GM18511 (cell line): ENCODE measurements around the gene EGFR.
A peak's percentile ranks its signal among the peaks of the same experiment; 100 is the strongest.

Experiments
- ATAC-seq: cut with Tn5 transposase; IDR thresholded peaks from one replicate; pipeline ENCODE4 v1.9.1; 2021; ENCODE audit warnings: mild to moderate bottlenecking, moderate library complexity; ENCODE audit not compliant: unreplicated experiment

The EGFR gene

DNA sequence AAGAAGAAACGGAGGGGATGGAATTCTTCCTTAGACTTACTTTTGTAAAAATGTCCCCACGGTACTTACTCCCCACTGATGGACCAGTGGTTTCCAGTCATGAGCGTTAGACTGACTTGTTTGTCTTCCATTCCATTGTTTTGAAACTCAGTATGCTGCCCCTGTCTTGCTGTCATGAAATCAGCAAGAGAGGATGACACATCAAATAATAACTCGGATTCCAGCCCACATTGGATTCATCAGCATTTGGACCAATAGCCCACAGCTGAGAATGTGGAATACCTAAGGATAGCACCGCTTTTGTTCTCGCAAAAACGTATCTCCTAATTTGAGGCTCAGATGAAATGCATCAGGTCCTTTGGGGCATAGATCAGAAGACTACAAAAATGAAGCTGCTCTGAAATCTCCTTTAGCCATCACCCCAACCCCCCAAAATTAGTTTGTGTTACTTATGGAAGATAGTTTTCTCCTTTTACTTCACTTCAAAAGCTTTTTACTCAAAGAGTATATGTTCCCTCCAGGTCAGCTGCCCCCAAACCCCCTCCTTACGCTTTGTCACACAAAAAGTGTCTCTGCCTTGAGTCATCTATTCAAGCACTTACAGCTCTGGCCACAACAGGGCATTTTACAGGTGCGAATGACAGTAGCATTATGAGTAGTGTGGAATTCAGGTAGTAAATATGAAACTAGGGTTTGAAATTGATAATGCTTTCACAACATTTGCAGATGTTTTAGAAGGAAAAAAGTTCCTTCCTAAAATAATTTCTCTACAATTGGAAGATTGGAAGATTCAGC is 187.6 kb downstream of the EGFR start:
- ATAC-seq = peak; percentile 68

DNA sequence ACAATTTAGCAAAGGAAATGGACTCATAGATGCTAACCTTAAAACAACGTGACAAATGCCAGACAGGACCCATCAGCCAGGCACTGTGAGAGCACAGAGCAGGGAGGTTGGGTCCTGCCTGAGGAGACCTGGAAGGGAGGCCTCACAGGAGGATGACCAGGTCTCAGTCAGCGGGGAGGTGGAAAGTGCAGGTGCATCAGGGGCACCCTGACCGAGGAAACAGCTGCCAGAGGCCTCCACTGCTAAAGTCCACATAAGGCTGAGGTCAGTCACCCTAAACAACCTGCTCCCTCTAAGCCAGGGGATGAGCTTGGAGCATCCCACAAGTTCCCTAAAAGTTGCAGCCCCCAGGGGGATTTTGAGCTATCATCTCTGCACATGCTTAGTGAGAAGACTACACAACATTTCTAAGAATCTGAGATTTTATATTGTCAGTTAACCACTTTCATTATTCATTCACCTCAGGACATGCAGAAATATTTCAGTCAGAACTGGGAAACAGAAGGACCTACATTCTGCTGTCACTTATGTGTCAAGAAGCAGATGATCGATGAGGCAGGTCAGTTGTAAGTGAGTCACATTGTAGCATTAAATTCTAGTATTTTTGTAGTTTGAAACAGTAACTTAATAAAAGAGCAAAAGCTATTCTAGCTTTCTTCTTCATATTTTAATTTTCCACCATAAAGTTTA is 188.8 kb downstream of the EGFR start:
- ATAC-seq = no peak

DNA sequence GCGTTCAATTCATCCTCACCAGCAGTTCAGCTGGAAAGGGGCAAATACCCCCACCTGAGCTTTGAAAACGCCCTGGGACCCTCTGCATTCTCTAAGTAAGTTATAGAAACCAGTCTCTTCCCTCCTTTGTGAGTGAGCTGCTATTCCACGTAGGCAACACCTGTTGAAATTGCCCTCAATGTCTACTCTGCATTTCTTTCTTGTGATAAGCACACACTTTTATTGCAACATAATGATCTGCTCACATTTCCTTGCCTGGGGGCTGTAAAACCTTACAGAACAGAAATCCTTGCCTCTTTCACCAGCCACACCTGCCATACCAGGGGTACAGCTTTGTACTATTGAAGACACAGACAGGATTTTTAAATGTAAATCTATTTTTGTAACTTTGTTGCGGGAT is 190.5 kb downstream of the EGFR start:
- no peak for ATAC-seq

DNA sequence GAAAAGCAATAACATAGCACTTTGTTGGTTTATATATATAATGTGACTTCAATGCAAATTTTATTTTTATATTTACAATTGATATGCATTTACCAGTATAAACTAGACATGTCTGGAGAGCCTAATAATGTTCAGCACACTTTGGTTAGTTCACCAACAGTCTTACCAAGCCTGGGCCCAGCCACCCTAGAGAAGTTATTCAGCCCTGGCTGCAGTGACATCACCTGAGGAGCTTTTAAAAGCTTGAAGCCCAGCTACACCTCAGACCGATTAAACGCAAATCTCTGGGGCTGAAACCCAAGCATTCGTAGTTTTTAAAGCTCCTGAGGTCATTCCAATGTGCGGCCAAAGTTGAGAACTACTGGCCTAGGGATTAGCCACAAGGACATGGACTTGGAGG is 191.4 kb downstream of the EGFR start:
- no peak for ATAC-seq

DNA sequence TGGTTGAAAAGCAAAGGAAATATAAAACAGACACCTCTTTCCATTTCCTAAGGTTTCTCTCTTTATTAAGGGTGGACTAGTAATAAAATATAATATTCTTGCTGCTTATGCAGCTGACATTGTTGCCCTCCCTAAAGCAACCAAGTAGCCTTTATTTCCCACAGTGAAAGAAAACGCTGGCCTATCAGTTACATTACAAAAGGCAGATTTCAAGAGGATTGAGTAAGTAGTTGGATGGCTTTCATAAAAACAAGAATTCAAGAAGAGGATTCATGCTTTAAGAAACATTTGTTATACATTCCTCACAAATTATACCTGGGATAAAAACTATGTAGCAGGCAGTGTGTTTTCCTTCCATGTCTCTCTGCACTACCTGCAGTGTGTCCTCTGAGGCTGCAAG is 191.9 kb downstream of the EGFR start:
- ATAC-seq = no peak

DNA sequence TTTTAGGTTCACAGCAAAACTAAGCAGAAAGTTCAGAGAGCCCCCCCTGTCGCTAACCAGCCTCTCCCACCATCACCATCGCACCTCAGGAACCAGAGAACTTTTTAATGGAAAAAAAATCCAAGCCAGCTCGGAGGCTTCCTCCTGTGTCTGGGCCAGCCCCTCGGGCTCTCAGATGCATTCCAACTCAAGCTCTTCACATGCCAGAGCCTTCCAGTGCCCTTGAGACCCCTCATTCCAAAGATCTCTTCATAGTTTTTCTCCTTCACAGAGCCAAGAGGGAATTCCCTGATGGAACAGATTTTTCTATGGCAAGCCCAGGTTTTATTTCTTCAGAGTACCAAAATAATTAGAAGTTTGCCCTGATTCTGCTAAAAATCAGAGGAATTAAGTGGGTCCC is 192.9 kb downstream of the EGFR start:
- no peak for ATAC-seq

DNA sequence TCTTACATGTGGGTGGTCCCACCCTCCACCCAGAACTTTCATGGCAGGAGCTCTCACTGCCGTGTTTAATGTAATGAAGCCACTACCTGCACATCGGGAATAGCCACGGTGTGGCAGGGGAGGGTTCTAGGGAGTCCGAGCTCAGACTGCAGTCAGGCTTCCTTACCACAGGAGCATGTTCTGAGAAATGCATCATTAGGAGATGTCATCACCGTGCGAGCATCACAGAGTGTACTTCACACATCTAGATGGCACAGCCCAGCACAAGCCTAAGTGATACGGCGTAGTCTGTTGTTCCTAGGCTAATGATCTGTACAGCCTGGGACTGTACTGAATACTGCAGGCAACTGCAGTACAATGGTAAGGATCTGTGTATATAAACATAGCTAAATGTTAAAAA is 193.4 kb downstream of the EGFR start:
- ATAC-seq = no peak

DNA sequence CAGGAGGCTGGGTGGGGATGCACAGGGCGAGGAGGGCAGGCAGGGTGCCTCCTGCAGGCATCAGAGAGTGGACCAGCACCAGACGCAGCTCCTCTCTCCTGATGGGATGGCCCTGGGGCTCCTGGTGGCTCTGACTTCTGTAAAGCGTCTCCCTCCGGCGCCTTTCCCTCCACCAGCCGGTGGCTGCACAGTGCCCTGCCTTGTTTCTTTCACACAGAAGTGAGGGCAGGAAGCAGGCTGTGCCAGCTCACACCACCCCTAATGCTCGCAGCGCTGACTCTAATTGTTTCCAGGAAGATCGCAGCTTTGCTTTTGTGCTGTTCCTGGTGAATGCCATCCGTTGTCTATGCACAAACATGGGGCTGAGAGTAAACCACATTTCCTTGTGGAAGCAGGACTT is 194.0 kb downstream of the EGFR start:
- no peak for ATAC-seq

DNA sequence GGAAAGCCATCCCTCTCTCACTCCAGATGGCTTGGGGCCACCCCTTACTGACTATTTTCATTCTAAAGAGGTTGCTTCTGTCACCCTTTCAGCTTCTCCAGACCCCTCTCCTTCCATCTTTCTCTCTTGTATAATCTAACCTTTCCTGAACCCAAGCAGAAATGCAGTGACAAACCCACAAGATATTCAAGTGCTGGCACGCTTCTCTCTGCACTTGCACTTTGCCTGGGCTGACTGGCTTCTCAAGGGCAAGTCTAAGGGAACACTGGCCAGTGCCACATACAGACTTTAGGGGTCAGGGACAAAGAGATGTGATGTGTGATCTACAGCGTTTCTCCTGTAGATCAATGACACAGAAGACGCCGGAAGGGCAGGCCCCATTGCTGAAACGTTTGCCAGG is 195.9 kb downstream of the EGFR start:
- no peak for ATAC-seq

DNA sequence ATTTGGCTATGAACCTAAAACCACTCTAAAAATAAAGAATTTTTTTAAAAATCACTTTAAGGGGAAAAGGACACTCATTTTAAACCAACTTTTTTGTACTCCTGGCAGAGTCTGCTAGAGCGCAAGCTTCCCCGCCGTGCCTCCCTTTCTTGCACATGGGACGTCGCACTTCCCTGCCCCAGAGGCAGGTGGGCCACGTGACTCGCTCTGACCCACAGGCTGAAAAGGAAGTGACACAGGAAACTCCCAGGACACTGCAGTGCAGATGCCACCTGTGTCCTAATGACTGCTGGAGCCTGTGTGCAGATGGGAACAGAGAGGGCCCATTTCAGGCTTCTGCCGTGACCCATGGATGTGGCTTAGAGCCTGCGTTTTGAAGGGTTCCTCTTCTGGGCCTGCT is 204.2 kb downstream of the EGFR start:
- no peak for ATAC-seq

DNA sequence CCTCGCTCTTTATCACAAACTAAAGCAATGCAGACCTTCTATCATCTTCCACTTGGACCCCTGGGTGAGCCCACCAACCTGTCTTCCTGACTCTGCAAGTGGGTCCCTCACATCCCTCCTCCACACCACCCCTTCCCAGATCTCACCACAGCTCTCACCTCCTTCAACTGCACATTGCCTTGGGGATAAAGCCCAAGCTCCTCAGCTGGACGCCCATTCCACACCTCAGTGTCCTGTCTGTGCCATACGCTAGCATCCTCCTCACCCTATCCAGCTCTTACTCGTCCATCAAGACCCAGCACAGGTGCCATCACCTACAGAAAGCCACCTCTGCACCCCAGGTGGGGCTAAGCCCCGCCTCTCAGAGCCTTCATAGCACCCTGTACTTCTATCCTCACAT is 205.3 kb downstream of the EGFR start:
- no peak for ATAC-seq

DNA sequence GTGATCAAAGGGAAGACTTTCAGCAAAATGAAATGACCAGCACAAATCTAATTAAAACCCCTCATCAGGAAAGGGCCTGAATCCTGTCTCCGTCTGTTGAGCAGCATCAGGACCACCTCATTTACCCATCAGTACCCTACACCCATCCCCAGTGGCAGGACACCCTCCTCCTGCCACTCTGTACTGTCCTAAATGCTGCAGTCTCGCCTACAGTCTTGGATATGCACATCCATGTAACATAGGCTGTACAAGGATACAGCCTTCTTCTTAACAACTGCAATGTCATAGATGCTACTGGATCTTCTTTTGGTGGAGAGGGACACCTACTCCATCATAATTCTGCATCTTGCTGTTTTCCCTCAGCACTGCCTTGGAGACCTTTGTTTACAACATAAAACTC is 206.0 kb downstream of the EGFR start:
- no peak for ATAC-seq

DNA sequence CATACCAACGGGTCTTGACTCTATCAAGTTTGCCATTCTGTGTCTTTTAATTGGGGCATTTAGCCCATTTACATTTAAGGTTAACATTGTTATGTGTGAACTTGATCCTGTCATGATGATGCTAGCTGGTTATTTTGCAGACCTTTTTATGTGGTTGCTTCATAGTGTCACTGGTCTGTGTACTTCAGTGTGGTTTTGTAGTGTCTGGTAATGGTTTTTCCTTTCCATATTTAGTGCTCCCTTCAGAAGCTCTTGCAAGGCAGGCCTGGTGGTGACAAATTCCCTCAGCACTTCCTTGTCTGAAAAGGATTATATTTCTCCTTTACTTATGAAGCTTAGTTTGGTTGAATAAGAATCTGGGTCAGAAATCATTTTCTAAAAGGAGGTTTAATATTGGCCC is 211.2 kb downstream of the EGFR start:
- ATAC-seq = no peak

DNA sequence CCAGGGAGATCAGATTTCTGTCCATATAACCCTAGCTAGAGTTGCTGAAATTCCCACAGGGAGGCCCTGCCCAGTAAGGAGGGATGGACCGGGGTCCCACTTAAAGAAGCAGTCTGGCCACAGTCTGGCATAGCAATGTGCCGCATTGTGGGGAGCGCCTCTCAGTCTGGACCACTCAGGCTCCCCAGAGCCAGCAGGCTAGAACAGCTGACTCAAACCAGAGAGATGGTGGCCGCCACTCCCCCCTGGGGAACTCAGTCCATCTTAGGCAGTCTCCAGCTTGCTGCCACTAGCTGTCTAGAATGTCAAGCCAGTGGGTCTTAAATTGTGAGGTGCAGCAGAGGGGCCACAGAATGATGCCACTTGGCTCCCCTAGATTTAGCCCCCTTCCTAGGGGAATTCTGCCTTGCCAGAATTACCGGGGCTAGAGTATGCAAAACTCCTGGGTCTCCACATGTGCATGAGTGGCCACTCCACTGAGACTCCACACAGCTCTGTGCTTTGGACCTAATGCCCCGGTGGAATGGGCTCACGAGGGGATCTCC is 213.0 kb downstream of the EGFR start:
- no peak for ATAC-seq

DNA sequence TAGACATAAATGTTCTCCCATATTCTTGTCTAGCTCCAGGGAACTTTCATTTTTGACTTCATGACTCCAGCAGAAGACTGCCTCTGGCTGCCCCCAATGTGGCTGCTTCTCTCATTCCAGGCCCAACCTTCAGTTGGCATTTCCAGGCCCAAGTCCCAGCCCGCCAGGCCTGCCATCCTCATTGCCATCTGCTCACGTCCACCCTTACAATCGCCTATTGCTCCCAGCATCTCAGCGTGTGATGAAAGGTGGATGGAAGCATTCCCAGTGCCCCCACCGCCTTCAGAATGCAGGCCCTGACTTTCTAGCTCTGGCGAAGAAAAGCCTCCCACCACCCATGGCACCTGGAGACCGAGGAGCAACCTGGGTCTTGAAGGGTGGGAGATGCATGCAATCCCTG is 214.2 kb downstream of the EGFR start:
- no peak for ATAC-seq

DNA sequence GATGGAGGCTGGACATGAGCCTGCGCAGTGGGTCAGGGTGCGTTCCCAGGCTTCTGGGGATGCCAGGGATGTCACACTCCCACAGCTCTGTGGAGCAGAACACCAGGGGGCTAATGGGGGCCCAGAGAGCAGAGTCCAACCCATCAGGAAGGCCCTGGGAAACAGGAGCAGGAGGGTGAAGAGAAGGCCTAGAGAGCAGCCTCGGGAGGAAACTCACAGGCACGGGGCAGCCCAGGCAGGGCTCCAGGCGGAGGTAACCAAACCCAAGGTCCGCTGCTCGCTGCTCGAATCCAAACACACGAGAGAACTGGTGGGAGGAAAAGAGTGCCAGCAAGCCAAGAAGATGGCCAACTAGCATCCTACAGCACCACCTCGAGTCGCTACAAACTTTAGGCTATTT is 215.6 kb downstream of the EGFR start:
- no peak for ATAC-seq

DNA sequence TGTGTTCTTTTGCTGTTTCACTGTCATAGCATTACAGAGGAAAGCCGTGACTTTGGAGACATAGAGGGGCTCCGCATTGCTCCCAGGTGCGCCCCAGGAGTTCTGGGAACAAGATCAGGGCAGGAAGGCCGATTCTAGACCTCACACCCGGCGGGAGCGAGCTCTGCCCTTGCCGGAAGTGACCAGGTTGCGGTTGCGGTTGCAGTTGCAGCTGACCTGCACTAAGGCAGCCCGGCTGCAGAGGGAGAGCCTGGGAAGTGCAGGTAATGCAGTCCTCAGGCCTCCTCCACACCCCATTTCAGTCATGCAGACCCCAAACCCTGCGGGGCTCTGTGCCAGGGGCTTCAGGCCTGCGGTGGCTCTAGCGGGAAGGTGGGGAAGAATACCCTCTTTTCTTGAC is 216.3 kb downstream of the EGFR start:
- ATAC-seq = no peak

DNA sequence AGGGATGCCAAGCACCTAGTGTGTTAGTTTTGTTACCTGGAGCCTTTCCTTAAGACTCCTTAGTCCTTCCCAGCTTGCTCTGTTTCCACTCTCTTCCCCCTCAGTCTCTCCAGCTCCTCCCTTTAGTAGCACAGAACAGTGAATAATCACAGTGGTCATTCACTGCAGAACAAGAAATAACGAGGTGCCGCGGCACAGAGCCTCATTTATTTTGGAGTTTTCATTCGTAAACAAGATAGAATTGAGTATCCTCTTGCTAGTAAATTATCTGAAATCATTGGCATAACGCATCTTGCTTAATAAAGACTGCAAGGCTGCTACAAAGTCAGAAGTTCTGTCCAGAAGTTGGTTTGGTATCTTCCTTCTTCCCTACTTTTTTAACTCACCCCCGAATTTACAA is 217.0 kb downstream of the EGFR start:
- no peak for ATAC-seq

DNA sequence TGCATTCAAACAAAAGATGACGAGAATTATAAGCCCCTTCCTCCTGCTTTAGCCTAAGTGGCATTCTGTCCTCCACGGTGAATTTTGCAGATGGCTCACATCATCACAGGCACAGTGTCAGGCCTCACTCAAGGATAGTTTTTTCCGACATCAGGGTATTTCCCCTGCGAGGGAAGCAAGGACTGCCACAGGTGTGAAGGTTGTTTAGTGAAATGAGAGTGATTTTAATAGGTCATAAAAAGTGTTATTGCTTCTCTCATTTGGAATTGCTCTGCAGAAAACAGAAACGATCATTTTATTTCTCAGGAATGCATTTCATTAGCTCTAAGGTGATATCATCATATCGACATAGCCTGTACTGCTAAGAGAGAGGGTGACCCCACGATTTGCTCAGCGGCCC is 217.7 kb downstream of the EGFR start:
- ATAC-seq = no peak

DNA sequence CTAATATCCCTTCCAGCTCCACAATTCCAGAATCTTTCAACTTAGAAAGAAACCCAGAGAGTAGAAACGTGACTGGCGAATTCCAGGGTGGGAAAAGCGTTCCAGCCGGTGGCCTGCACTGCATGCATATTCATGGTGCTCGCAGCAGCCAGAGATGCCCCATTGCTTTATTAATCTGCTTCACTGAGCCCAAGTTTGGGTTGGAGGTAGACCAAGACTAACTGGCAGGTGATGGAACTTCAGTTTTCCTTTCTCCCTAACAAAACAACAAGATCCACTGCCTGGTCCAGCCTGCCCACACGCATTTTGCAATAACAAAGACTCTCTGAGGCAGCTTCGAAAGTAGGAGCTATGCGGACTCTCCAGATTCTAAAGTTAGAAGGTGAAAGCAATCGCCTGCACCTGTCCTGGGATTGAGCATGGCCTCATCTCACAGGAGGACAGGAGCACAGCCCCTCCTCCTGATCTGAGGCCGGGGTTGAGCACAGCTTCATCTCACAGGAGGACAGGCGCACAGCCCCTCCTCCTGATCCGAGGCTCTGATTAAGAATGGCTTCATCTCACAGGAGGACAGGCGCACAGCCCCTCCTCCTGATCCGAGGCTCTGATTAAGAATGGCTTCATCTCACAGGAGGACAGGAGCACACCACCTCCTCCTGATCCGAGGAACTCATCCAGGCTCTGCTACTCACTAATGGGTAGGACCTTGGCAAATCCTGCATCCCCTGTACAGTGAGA is 218.5 kb downstream of the EGFR start:
- ATAC-seq = no peak

DNA sequence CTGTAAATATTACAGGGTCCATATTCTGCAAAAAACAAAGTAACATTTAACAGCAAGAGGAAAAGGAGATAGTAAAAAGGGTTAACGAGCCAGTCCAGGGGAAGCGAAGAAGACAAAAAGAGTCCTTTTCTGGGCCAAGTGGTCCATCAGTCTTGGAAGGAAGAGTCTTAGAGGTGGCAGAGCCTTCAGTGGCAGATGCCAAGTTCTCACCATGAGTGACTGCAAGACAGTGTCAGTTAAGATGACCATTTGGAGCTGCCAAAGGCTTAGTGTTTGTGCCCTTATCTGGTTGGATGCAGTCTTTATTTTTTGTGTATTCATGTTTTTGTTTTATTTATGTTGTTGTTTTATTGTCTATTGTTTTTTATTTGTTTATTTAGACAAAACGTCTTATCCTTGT is 220.6 kb downstream of the EGFR start:
- ATAC-seq = no peak
